AG09309 (cell line): Measurements from ENCODE around the gene KMO.

Experiments
- DNase-seq: peaks from one replicate; pipeline ENCODE4 v3.0.0-alpha.2; 2010; ENCODE audit warnings: low read depth
- H3K4me3 ChIP-seq: 2 replicates; pipeline ENCODE4 v1.5.1; 2011; ENCODE audit warnings: mild to moderate bottlenecking, low read depth, low read length, moderate library complexity; ENCODE audit not compliant: control insufficient read depth
- CTCF ChIP-seq: IDR thresholded peaks from 2 replicates; pipeline ENCODE4 v1.5.1; 2011; ENCODE audit warnings: mild to moderate bottlenecking, low read depth, low read length, inconsistent platforms; ENCODE audit not compliant: insufficient read depth, control insufficient read depth; ENCODE audit errors: missing control alignments

Gene KMO

GRCh38 chr1:241637046-241637590 lies 104.9 kb downstream of the KMO start:
- DNase-seq: no peak
- TF ChIP-seq CTCF: no peak
- H3K4me3 ChIP-seq: no peak overlapping the region

- DNase-seq: no peak
- TF ChIP-seq CTCF: no peak
- no peak overlapping the region for H3K4me3 ChIP-seq
These were observed 105.4 kb downstream of the KMO start for GRCh38 chr1:241637604-241638003.

GRCh38 chr1:241638099-241638682 lies 106.0 kb downstream of the KMO start:
- no peak overlapping the region for H3K4me3 ChIP-seq
- no peak for TF ChIP-seq CTCF
- DNase-seq: no peak

GRCh38 chr1:241638909-241639622 lies 106.9 kb downstream of the KMO start:
- H3K4me3 ChIP-seq: peak overlapping the region; percentile 98
- DNase-seq: no peak
- TF ChIP-seq CTCF: no peak

GRCh38 chr1:241639623-241640148 lies 107.5 kb downstream of the KMO start:
- DNase-seq: no peak

More at GRCh38 chr1:241639623-241640148, 107.5 kb downstream of the KMO start:
- TF ChIP-seq CTCF: peak; percentile 4
- H3K4me3 ChIP-seq: peak overlapping the region; percentile 98
